Spinal cord (tissue), 10 donors: ENCODE data around the gene PNPLA7. TPM values are rescaled to one million over a fixed set of nuclear protein-coding genes. Genes with fewer than 3 reads are reported as not detected.

Experiments
- DNase-seq, 6 donors: peaks; one replicate each; pipeline versions ENCODE4 v3.0.0 to v3.0.0-alpha.2; 2013 to 2015; ENCODE audit warnings: low spot score in 6 of 6, low read depth in 4 of 6
- H3K27ac ChIP-seq: one replicate; pipeline ENCODE4 v1.5.1; 2013; ENCODE audit warnings: low read depth, low read length, control low read depth
- H3K27me3 ChIP-seq: one replicate; pipeline ENCODE4 v1.6.1; 2013; ENCODE audit warnings: low read length; ENCODE audit not compliant: control insufficient read depth, insufficient read depth
- H3K36me3 ChIP-seq: one replicate; pipeline ENCODE4 v1.6.1; 2013; ENCODE audit warnings: low read length; ENCODE audit not compliant: control insufficient read depth, insufficient read depth
- H3K4me1 ChIP-seq: one replicate; pipeline ENCODE4 v1.6.1; 2013; ENCODE audit warnings: low read length; ENCODE audit not compliant: control insufficient read depth, insufficient read depth
- H3K4me3 ChIP-seq: one replicate; pipeline ENCODE4 v1.5.1; 2013; ENCODE audit warnings: low read depth, low read length, control low read depth
- H3K9me3 ChIP-seq: one replicate; pipeline ENCODE4 v1.6.1; 2013; ENCODE audit warnings: low read length; ENCODE audit not compliant: control insufficient read depth, insufficient read depth
- WGBS: methylation state at CpG from one replicate; pipeline ENCODE4 v1.1.5; 2013; ENCODE audit warnings: missing lambda C conversion rate; ENCODE audit not compliant: insufficient coverage; 5-methylcytosine and 5-hydroxymethylcytosine counted together
- polyA plus RNA-seq, 2 donors: library from polyadenylated mRNA; unstranded; fragments of 120-200 nt; gene quantifications; one replicate each; pipeline ENCODE4 v1.2.1, GENCODE V29; 2013; ENCODE audit not compliant: insufficient read length in 2 of 2
- total RNA-seq, 2 donors: library from RNA; depleted of rRNA in 1 of 2; stranded (reverse); fragments of 120-200 nt in 1 of 2; fragments of >200 nt in 1 of 2; gene quantifications; one replicate each; pipeline versions ENCODE4 v1.2.3 to v1.2.4, GENCODE V29; 2013 to 2014
- donor health status: healthy.

The PNPLA7 gene
- total and polyA plus RNA-seq, 4 donors, result 0.89 to 6.6 (median 4.4) TPM

- no peaks in the 10 kb centered on the region for H3K4me1 ChIP-seq
- H3K27ac ChIP-seq, result no peak overlapping the region
- H3K9me3 ChIP-seq, result no peaks in the 10 kb centered on the region
- H3K27me3 ChIP-seq, result no peaks in the 10 kb centered on the region
- 90% methylated on average over 26 of the region's 26 CpGs for WGBS
- DNase-seq, result no peak
- H3K36me3 ChIP-seq, result peaks cover 4% of the 10 kb centered on the region
- no peak overlapping the region for H3K4me3 ChIP-seq
Observed at GRCh38 chr9:137506702-137507171, 43.5 kb downstream of the PNPLA7 start.

GRCh38 chr9:137506274-137506673, 43.9 kb downstream of the PNPLA7 start:
- no peak for DNase-seq
- Histone ChIP-seq H3K27ac (no peak overlapping the region), H3K4me1 (no peaks in the 10 kb centered on the region), H3K9me3 (no peaks in the 10 kb centered on the region), H3K27me3 (no peaks in the 10 kb centered on the region), H3K4me3 (no peak overlapping the region), H3K36me3 (peaks cover 9% of the 10 kb centered on the region)
- 96% methylated on average over 15 of the region's 15 CpGs for WGBS

- WGBS, result 94% methylated on average over 28 of the region's 28 CpGs
Observed at GRCh38 chr9:137505421-137506140, 44.6 kb downstream of the PNPLA7 start.

GRCh38 chr9:137504432-137504777, 45.8 kb downstream of the PNPLA7 start:
- no peaks in the 10 kb centered on the region for H3K4me1 ChIP-seq

More at GRCh38 chr9:137505421-137506140, 44.6 kb downstream of the PNPLA7 start:
- Histone ChIP-seq H3K27ac (no peak overlapping the region), H3K4me1 (no peaks in the 10 kb centered on the region), H3K27me3 (no peaks in the 10 kb centered on the region), H3K36me3 (peaks cover 15% of the 10 kb centered on the region), H3K4me3 (no peak overlapping the region), H3K9me3 (no peaks in the 10 kb centered on the region)
- no peak for DNase-seq

GRCh38 chr9:137502008-137502911, 47.9 kb downstream of the PNPLA7 start:
- Histone ChIP-seq H3K4me3 (no peak overlapping the region), H3K4me1 (peaks cover 4% of the 10 kb centered on the region), H3K9me3 (no peaks in the 10 kb centered on the region), H3K36me3 (peaks cover 40% of the 10 kb centered on the region), H3K27me3 (no peaks in the 10 kb centered on the region), H3K27ac (no peak overlapping the region)
- DNase-seq, result no peak
- WGBS, result 87% methylated on average over 16 of the region's 36 CpGs

More at GRCh38 chr9:137504432-137504777, 45.8 kb downstream of the PNPLA7 start:
- no peaks in the 10 kb centered on the region for H3K9me3 ChIP-seq
- H3K27me3 ChIP-seq, result no peaks in the 10 kb centered on the region
- H3K36me3 ChIP-seq, result peaks cover 26% of the 10 kb centered on the region
- H3K4me3 ChIP-seq, result no peak overlapping the region
- H3K27ac ChIP-seq, result no peak overlapping the region
- no peak for DNase-seq
- WGBS, result 90% methylated on average over 5 of the region's 7 CpGs

- 95% methylated on average over 12 of the region's 12 CpGs for WGBS
- peaks cover 46% of the 10 kb centered on the region for H3K36me3 ChIP-seq
- H3K27me3 ChIP-seq, result no peaks in the 10 kb centered on the region
Observed at GRCh38 chr9:137501457-137501856, 48.7 kb downstream of the PNPLA7 start.

GRCh38 chr9:137500666-137501397, 49.4 kb downstream of the PNPLA7 start:
- H3K36me3 ChIP-seq, result peaks cover 45% of the 10 kb centered on the region
- H3K27ac ChIP-seq, result no peak overlapping the region
- H3K9me3 ChIP-seq, result no peaks in the 10 kb centered on the region
- H3K4me1 ChIP-seq, result peaks cover 4% of the 10 kb centered on the region
- 95% methylated on average over 45 of the region's 45 CpGs for WGBS
- H3K27me3 ChIP-seq, result no peaks in the 10 kb centered on the region
- no peak overlapping the region for H3K4me3 ChIP-seq
- DNase-seq, result no peak

More at GRCh38 chr9:137501457-137501856, 48.7 kb downstream of the PNPLA7 start:
- Histone ChIP-seq H3K4me3 (no peak overlapping the region), H3K27ac (no peak overlapping the region), H3K9me3 (no peaks in the 10 kb centered on the region), H3K4me1 (peaks cover 4% of the 10 kb centered on the region)
- DNase-seq, result no peak

GRCh38 chr9:137499858-137500661, 50.1 kb downstream of the PNPLA7 start:
- Histone ChIP-seq H3K27ac (no peak overlapping the region), H3K9me3 (no peaks in the 10 kb centered on the region), H3K27me3 (no peaks in the 10 kb centered on the region), H3K4me1 (peaks cover 4% of the 10 kb centered on the region), H3K4me3 (no peak overlapping the region), H3K36me3 (peaks cover 46% of the 10 kb centered on the region)
- DNase-seq, result no peak
- WGBS, result 90% methylated on average over 36 of the region's 36 CpGs

- 90% methylated on average over 16 of the region's 16 CpGs for WGBS
- Histone ChIP-seq H3K4me1 (peaks cover 4% of the 10 kb centered on the region), H3K27me3 (no peaks in the 10 kb centered on the region), H3K4me3 (no peak overlapping the region), H3K27ac (no peak overlapping the region), H3K36me3 (peaks cover 53% of the 10 kb centered on the region), H3K9me3 (no peaks in the 10 kb centered on the region)
- DNase-seq, result no peak
Observed at GRCh38 chr9:137499416-137499815, 50.8 kb downstream of the PNPLA7 start.
